Keratinocyte (primary cell): ENCODE data around the gene IRF8.

Experiments used
- CTCF ChIP-seq, 3 experiments: IDR thresholded peaks in 1 of 3; conservative IDR thresholded peaks in 1 of 3; optimal IDR thresholded peaks in 1 of 3; 2 replicates in 2 of 3; 3 replicates in 1 of 3; pipeline versions ENCODE3 to v1.5.1; 2011; ENCODE audit warnings: low read length in 3 of 3, mild to moderate bottlenecking in 3 of 3, moderate library complexity in 2 of 3, control low read depth in 1 of 3, inconsistent platforms in 1 of 3; ENCODE audit not compliant: insufficient read depth in 2 of 3; ENCODE audit errors: extremely low read depth in 1 of 3
- EZH2 ChIP-seq: IDR thresholded peaks from one replicate; pipeline ENCODE4 v1.6.1; 2012; ENCODE audit warnings: inconsistent platforms, mild to moderate bottlenecking, low read length, moderate library complexity

GRCh38 chr16:85905110-85906095 lies 6.4 kb downstream of the IRF8 start:
- TF ChIP-seq CTCF (optimal IDR thresholded peaks at IDR 0.05 in 1 of 3, IDR thresholded peaks at IDR 0.05 in 1 of 3, conservative IDR thresholded peaks at IDR 0.05 in 1 of 3; ENCODE audit: extremely low read depth in 1 of 3, insufficient read depth in 2 of 3, low read length in 3 of 3) (no peak), EZH2 (no peak)
